Left cardiac atrium (tissue), 4 donors: ENCODE results near the gene INO80D. TPM values are rescaled to one million over a fixed set of nuclear protein-coding genes. Genes with fewer than 3 reads are reported as not detected.
"Not testable (repeated sequence)": the region's sequence is repeated elsewhere in the genome, so short reads cannot be mapped to it uniquely, and the experiment has no call there.

Source experiments
- ATAC-seq, 2 donors: fragments of 200-7000 bp; cut with Tn5 transposase; one replicate each; pipeline ENCODE4 v1.9.1; 2020; ENCODE audit warnings: mild to moderate bottlenecking in 2 of 2, moderate library complexity in 2 of 2
- DNase-seq: peaks from one replicate; pipeline ENCODE4 v3.0.0-alpha.2; 2020
- intact Hi-C, 2 donors: fragments of 100-400 bp; cut with DNase I; formaldehyde crosslinking; loops; one replicate each; pipeline versions ENCODE4 v1.14.1 to v1.15.1; 2022 to 2023
- long read RNA-seq: library from polyadenylated mRNA; unstranded; transcript quantifications from one replicate; pipeline ENCODE4 v2.0.0, GENCODE V29; 2021
- total RNA-seq, 2 donors: library from RNA; stranded (reverse); fragmentation: NEBNext Ultra II Directional; extraction: Animal tissue kit (Norgen Biotek cat#: 25700); gene quantifications; one replicate each; pipeline ENCODE4 v1.2.1, GENCODE V29; 2021
- donor health status: DM: no; HTN: yes; CAD: no.
- donor health status: DM: no; HTN: yes; CAD: no; lungs with severe emphysema.
- donor health status: DM: yes; HTN: yes; CAD: no.
- donor health status: Dilated cardiomyopathy.

Gene INO80D
- 10 to 100 TPM; 10.8 to 15.1 TPM for total RNA-seq
- long read RNA-seq, partial matches to known transcripts: 1 of 2 reads
- long read RNA-seq, other reads (novel, unspliced or antisense): 1 of 2 reads

- DNase-seq (peak; percentile 80), ATAC-seq (peak; percentile 81 to 90)
- intact Hi-C loops: no loop called here
These were observed at the start of gene INO80D for GRCh38 chr2:206085742-206086445. TSS of gene INO80D (minus strand) at chr2:206086174. CDS start at chr2:206063016, 23,158 bp downstream.

- intact Hi-C loops: no loop called here
- ATAC-seq: no peak
- DNase-seq: no peak
These were observed 41.7 kb upstream of the INO80D start for GRCh38 chr2:206127656-206128055.

- ATAC-seq (no peak), DNase-seq (no peak)
- intact Hi-C loops: no loop called here
These were observed 39.9 kb upstream of the INO80D start for GRCh38 chr2:206125901-206126300.

GRCh38 chr2:206122569-206122968 lies 36.6 kb upstream of the INO80D start:
- intact Hi-C loops, ATAC-seq, DNase-seq: not testable (repeated sequence)

GRCh38 chr2:206116278-206116677 lies 30.3 kb upstream of the INO80D start:
- intact Hi-C loops: no loop called here
- ATAC-seq: peak in 1 of 2 donors; percentile 21
- DNase-seq: no peak

GRCh38 chr2:206115026-206115578 lies 29.1 kb upstream of the INO80D start:
- intact Hi-C loops: no loop called here
- ATAC-seq (no peak), DNase-seq (no peak)

GRCh38 chr2:206112846-206113547 lies 27.0 kb upstream of the INO80D start:
- ATAC-seq: peak in 1 of 2 donors; percentile 19
- intact Hi-C loops: no loop called here
- no peak for DNase-seq

GRCh38 chr2:206112108-206112507 lies 26.1 kb upstream of the INO80D start:
- no peak for DNase-seq
- ATAC-seq: no peak
- intact Hi-C loops: no loop called here

- intact Hi-C loops: no loop called here
- no peak for DNase-seq
- ATAC-seq: no peak
These were observed 22.7 kb upstream of the INO80D start for GRCh38 chr2:206108713-206109112.

GRCh38 chr2:206105541-206105940 lies 19.6 kb upstream of the INO80D start:
- intact Hi-C loops: no loop called here
- ATAC-seq (no peak), DNase-seq (no peak)

GRCh38 chr2:206105038-206105437 lies 19.1 kb upstream of the INO80D start:
- no peak for ATAC-seq
- DNase-seq: no peak
- intact Hi-C loops: no loop called here

- peak; percentile 24 for DNase-seq
- intact Hi-C loops: not testable (repeated sequence)
These were observed 12.9 kb upstream of the INO80D start for GRCh38 chr2:206098872-206099271.

GRCh38 chr2:206098471-206098870 lies 12.5 kb upstream of the INO80D start:
- no peak for DNase-seq
- intact Hi-C loops: no loop called here
- ATAC-seq: no peak

More at GRCh38 chr2:206098872-206099271, 12.9 kb upstream of the INO80D start:
- not testable (repeated sequence) for ATAC-seq

- ATAC-seq: no peak
- intact Hi-C loops: no loop called here
- DNase-seq: no peak
These were observed 10.9 kb upstream of the INO80D start for GRCh38 chr2:206096876-206097275.

- no peak for DNase-seq
- intact Hi-C loops: no loop called here
These were observed 9.8 kb upstream of the INO80D start for GRCh38 chr2:206095536-206096332.

GRCh38 chr2:206092297-206092696 lies 6.3 kb upstream of the INO80D start:
- DNase-seq: no peak
- intact Hi-C loops: no loop called here
- ATAC-seq: no peak

More at GRCh38 chr2:206095536-206096332, 9.8 kb upstream of the INO80D start:
- no peak for ATAC-seq

GRCh38 chr2:206088248-206088647 lies 2.3 kb upstream of the INO80D start:
- no peak for ATAC-seq
- intact Hi-C loops: no loop called here

GRCh38 chr2:206086716-206087350 lies 859 bp upstream of the INO80D start:
- DNase-seq (no peak), ATAC-seq (no peak)
- intact Hi-C loops: no loop called here

More at GRCh38 chr2:206088248-206088647, 2.3 kb upstream of the INO80D start:
- no peak for DNase-seq
